Measurements from ENCODE around the gene NCF4.

Gene NCF4

DNA sequence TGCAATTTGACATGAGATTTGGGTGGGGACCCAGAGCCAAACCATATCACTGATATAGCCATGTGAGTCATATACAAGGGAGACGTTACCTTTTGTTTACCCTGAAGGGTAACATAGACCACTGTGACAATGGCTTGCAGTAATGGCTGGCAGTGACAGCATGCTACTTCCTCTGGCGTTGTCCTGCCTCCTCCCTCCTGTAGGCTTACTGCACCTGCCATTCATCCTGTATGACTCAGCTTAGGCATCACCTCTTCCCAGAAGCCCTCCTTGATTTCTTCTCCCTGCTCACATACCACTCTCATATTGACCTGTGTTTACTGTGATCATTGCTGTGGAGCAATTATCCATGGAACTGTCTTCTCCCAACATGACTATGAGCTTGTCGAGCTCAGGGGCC is 32.0 kb upstream of the NCF4 start:
- H3K4me3 ChIP-seq (ENCODE audit: low read depth, low read length): no peak overlapping the region
- TF ChIP-seq, protein P1, sequence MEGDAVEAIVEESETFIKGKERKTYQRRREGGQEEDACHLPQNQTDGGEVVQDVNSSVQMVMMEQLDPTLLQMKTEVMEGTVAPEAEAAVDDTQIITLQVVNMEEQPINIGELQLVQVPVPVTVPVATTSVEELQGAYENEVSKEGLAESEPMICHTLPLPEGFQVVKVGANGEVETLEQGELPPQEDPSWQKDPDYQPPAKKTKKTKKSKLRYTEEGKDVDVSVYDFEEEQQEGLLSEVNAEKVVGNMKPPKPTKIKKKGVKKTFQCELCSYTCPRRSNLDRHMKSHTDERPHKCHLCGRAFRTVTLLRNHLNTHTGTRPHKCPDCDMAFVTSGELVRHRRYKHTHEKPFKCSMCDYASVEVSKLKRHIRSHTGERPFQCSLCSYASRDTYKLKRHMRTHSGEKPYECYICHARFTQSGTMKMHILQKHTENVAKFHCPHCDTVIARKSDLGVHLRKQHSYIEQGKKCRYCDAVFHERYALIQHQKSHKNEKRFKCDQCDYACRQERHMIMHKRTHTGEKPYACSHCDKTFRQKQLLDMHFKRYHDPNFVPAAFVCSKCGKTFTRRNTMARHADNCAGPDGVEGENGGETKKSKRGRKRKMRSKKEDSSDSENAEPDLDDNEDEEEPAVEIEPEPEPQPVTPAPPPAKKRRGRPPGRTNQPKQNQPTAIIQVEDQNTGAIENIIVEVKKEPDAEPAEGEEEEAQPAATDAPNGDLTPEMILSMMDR (IDR thresholded peaks at IDR 0.05; ENCODE audit: control insufficient read depth, extremely low read depth, insufficient read depth): no peak
- DNase-seq (ENCODE audit: low read depth): no peak

DNA sequence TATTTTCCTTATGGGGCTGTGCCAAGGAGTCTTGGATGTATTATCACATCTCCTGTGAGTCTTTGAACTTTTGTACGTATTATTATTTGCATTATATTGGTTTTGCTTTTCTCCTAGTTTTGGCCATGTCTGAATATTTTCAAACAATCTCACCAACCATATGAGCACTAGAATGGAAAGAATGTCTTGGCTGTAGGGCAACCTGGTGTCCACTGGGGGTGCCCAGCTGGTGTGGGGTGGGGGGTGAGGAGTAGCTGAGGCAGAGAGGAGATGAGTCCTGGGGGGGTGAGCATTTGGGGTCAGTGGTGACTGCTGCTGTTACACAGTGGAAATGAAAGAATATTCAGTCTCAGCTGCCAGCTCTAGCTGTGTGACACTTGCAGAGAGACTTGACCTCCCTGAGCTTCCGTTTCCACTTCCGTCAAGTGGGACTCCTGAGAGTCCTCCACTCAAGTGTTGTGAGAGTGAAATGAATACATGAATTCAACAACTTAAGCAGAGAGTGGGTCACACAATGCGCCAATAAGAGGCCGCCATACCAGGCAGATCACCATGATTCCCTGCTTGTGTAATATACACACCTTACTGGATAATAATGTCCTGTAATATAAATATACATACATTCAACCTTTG is 31.3 kb upstream of the NCF4 start:
- TF ChIP-seq, protein P1 (IDR thresholded peaks at IDR 0.05; ENCODE audit: control insufficient read depth, extremely low read depth, insufficient read depth): no peak
- H3K4me3 ChIP-seq (ENCODE audit: low read depth, low read length): no peak overlapping the region
- DNase-seq (ENCODE audit: low read depth): no peak

DNA sequence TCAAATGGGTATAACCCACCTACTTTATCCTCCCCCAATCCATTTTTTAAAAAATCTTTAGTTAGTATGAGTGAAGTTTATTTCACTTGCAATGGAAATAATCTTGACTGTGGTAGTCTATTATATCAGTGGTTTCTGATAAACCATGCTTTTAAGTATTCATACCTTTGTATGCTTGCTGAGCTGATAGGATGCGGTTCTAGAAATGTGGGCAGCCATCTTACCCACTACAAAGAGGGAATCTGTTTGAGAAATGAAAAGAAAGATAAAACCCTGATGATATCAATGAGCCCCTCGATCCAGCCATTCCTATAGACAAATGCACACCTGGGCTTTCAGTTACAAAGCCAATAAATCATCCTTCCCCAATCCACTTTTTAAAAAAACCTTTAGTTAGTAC is 30.2 kb upstream of the NCF4 start:
- TF ChIP-seq, protein P1 (IDR thresholded peaks at IDR 0.05; ENCODE audit: control insufficient read depth, extremely low read depth, insufficient read depth): no peak
- H3K4me3 ChIP-seq (ENCODE audit: low read depth, low read length): no peak overlapping the region
- no peak for DNase-seq (ENCODE audit: low read depth)

DNA sequence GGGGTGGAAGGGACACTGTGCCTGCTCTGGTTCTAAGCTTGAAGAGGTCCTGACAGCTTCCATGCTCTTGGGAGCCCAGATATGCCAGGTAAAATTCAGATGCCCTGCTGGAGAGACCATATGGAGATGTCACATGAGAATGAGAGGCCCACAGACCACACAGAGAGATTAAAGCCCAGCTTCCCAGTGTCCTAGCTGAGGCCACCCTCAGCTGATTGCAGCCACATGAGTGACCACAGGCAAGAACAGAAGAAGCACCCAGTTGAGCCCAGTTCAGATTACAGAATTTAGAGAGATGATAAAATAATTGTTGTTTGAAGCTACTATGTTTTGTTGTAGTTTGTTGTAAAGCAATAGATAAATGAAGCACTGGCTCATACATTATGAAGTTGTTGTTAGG is 29.6 kb upstream of the NCF4 start:
- TF ChIP-seq, protein P1 (IDR thresholded peaks at IDR 0.05; ENCODE audit: control insufficient read depth, extremely low read depth, insufficient read depth): no peak
- DNase-seq (ENCODE audit: low read depth): no peak
- H3K4me3 ChIP-seq (ENCODE audit: low read depth, low read length): no peak overlapping the region

DNA sequence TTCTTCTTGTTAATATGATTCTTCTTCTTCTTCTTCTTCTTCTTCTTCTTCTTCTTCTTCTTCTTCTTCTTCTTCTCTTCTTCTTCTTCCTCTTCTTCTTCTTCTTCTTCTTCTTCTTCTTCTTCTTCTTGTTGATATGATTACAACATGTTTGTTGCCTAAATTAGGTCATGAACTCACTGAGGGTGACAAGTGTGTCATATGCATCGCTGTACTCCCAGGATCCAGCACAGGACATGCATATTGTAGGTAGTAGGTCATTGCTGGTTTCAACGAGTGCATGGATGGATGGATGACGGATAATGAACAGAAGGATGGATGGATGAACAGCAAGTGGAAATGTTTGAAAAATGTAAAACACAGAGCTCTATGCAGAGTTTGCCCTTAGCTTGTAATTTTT is 29.1 kb upstream of the NCF4 start:
- DNase-seq (ENCODE audit: low read depth): no peak
- TF ChIP-seq, protein P1 (IDR thresholded peaks at IDR 0.05; ENCODE audit: control insufficient read depth, extremely low read depth, insufficient read depth): no peak
- H3K4me3 ChIP-seq (ENCODE audit: low read depth, low read length): no peak overlapping the region

DNA sequence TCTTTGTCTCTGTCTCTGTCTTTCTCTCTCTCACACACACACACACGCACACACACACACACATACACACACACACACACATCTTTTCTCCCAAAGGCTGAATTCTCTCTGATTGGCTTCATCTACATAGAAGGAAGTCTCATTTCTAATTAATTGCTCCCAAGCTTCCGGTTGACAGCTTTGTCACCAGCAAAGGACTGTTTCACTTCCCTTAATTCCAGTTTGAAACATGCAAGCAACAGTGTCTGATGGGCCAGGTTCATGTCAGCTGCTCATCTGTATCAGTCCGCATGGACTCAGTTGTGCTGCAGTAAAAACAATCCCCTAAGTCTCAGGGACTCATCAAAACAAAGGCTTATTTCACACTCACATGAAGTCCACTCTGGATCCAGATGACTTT is 27.7 kb upstream of the NCF4 start:
- TF ChIP-seq, protein P1 (IDR thresholded peaks at IDR 0.05; ENCODE audit: control insufficient read depth, extremely low read depth, insufficient read depth): no peak
- no peak overlapping the region for H3K4me3 ChIP-seq (ENCODE audit: low read depth, low read length)
- DNase-seq (ENCODE audit: low read depth): no peak

DNA sequence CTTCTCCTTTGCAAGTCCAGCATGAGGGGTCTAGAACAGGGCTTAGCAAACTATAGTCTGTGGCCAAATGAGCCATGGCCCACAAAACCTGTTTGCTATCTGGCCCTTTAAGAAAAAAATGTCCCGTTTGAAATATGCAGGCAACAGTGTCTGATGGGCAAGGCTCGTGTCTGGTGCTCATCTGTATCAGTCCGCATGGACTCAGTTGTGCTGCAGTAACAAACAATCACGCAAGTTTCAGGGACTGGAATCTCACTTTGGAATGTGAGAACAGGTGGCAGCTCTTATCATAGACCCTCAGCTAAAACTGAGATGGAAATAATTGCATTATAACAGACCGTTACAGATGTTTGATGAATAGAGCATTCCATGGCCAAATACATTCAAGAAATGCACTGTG is 24.9 kb upstream of the NCF4 start:
- no peak overlapping the region for H3K4me3 ChIP-seq (ENCODE audit: low read depth, low read length)
- DNase-seq (ENCODE audit: low read depth): no peak
- TF ChIP-seq, protein P1 (IDR thresholded peaks at IDR 0.05; ENCODE audit: control insufficient read depth, extremely low read depth, insufficient read depth): no peak

Measured in LNCaP clone FGC (cell line).